Endodermal cell (in vitro differentiated cells): ENCODE measurements around the gene NKD2. TPM values are rescaled to one million over a fixed set of nuclear protein-coding genes. Genes with fewer than 3 reads are reported as not detected.
A peak's percentile ranks its signal among the peaks of the same experiment; 100 is the strongest.

Experiments used
- DNase-seq: peaks from one replicate; pipeline ENCODE4 v3.0.0-alpha.2; 2017
- H3K27ac ChIP-seq: 2 replicates; pipeline ENCODE4 v1.5.1; 2013; ENCODE audit warnings: mild to moderate bottlenecking, low read depth, low read length, moderate library complexity
- H3K27me3 ChIP-seq: 2 replicates; pipeline ENCODE4 v1.6.1; 2013; ENCODE audit warnings: mild to moderate bottlenecking, low read length, moderate library complexity; ENCODE audit not compliant: insufficient read depth, control insufficient read depth, poor library complexity, severe bottlenecking
- H3K36me3 ChIP-seq: 2 replicates; pipeline ENCODE4 v1.7.0; 2013; ENCODE audit warnings: mild to moderate bottlenecking, low read length, moderate library complexity; ENCODE audit not compliant: control insufficient read depth, insufficient read depth
- H3K4me1 ChIP-seq: one replicate; pipeline ENCODE4 v1.7.0; 2013; ENCODE audit warnings: low read length; ENCODE audit not compliant: control insufficient read depth, insufficient read depth
- H3K4me3 ChIP-seq: 2 replicates; pipeline ENCODE4 v1.5.1; 2013; ENCODE audit warnings: mild to moderate bottlenecking, low read length, moderate library complexity
- H3K9ac ChIP-seq: 2 replicates; pipeline ENCODE4 v1.6.1; 2013; ENCODE audit warnings: mild to moderate bottlenecking, low read length, moderate library complexity; ENCODE audit not compliant: poor library complexity, severe bottlenecking; ENCODE audit errors: extremely low read depth
- H3K9me3 ChIP-seq: 2 replicates; pipeline ENCODE4 v1.6.1; 2013; ENCODE audit warnings: mild to moderate bottlenecking, low read length, moderate library complexity; ENCODE audit not compliant: control insufficient read depth
- H3K27ac Mint-ChIP-seq: 2 replicates; pipeline ENCODE4 v1.8.0; 2020; ENCODE audit warnings: mixed read lengths
- H3K27me3 Mint-ChIP-seq: 2 replicates; pipeline ENCODE4 v1.8.0; 2021; ENCODE audit warnings: mild to moderate bottlenecking, mixed read lengths; ENCODE audit not compliant: insufficient read depth
- H3K36me3 Mint-ChIP-seq: 2 replicates; pipeline ENCODE4 v1.8.0; 2020; ENCODE audit warnings: low read depth, mixed read lengths
- H3K4me1 Mint-ChIP-seq: 2 replicates; pipeline ENCODE4 v1.8.0; 2020; ENCODE audit warnings: mixed read lengths
- H3K4me3 Mint-ChIP-seq: 2 replicates; pipeline ENCODE4 v1.8.0; 2020; ENCODE audit warnings: mild to moderate bottlenecking, moderate library complexity, mixed read lengths
- H3K9me3 Mint-ChIP-seq: 2 replicates; pipeline ENCODE4 v1.8.0; 2020; ENCODE audit warnings: mild to moderate bottlenecking, mixed read lengths
- WGBS, 2 experiments: methylation state at CpG; one replicate each; pipeline versions ENCODE4 v1.1.5 to v1.1.7; 2013; ENCODE audit warnings: missing lambda C conversion rate in 2 of 2, mixed read lengths in 1 of 2; ENCODE audit not compliant: insufficient coverage in 1 of 2, insufficient read length in 1 of 2; 5-methylcytosine and 5-hydroxymethylcytosine counted together
- total RNA-seq, 2 donors: library from RNA; stranded (reverse); fragmentation: NEBNext Ultra II Directional in 1 of 2; extraction: Animal tissue kit (Norgen Biotek cat#: 25700) in 1 of 2; gene quantifications; 2 replicates in 1 of 2; 3 replicates in 1 of 2; pipeline ENCODE4 v1.2.1, GENCODE V29; 2021
- TF ChIP-seq, protein P1 (sequence below): fragments of 200-600 bp; sonication (generic); conservative IDR thresholded peaks from 2 replicates; pipeline ENCODE4 v1.5.0; 2021; ENCODE audit warnings: antibody characterized with exemption, mild to moderate bottlenecking

The NKD2 gene
- total RNA-seq, 2 donors from 2014 or later = 11.2 to 13.9 TPM

DNA sequence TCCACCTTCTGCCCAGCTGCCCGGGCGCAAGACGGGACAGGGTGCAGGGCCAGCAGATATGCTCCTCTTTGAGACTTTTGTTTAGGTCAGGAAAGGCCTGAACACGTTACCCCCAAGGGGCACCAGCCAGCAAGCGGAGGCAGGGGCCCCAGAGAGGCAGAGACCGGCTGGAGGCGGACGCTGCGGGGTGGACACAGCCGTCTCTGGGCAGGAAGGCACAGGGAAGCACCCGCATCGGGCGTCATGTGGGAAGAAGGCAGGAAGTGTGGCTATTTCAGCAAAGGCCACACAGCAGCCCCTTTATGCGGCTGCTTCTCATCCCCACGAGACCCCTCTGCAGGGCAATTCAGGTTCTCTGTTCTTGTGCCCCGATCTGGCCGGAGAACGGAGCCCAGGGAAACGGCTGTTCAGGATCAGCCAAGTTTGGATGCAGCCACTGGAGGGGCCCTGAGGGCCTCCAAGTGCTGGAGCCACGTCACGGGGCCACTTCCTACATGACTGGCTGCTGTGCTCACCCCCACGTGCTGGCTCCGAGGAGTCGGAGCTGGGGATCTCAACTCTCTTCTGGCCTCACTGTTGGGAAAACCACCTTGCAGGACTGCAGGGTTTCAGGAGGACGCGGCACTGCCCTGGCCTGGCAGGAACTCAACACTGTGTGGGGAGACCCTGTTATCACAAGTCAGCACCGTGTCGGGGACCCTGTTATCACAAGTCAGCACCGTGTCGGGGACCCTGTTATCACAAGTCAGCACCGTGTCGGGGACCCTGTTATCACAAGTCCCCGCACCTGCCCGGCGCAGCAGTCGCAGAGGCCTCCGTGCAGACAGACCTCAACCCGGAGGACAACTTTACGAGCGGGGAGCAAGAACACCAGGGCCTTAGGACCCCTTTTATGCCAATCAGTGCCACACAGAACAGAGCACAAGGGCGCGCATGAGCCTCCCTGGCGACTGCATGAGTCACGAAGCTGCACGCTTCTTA is 58.8 kb downstream of the NKD2 start:
- no peaks in the 10 kb centered on the region for H3K9me3 Mint-ChIP-seq
- no peak overlapping the region for H3K27ac Mint-ChIP-seq
- WGBS, 2 experiments = 95 to 97% methylated on average over 36 to 45 of the region's 45 CpGs
- no peaks in the 10 kb centered on the region for H3K4me1 ChIP-seq
- H3K9me3 ChIP-seq = no peaks in the 10 kb centered on the region
- no peak overlapping the region for H3K4me3 ChIP-seq
- H3K4me1 Mint-ChIP-seq = no peaks in the 10 kb centered on the region
- H3K27me3 ChIP-seq = no peaks in the 10 kb centered on the region
- H3K9ac ChIP-seq = no peak overlapping the region
- H3K27me3 Mint-ChIP-seq = no peaks in the 10 kb centered on the region
- H3K36me3 ChIP-seq = no peaks in the 10 kb centered on the region
- no peak overlapping the region for H3K27ac ChIP-seq
- H3K36me3 Mint-ChIP-seq = peaks cover 16% of the 10 kb centered on the region
- TF ChIP-seq, protein P1, sequence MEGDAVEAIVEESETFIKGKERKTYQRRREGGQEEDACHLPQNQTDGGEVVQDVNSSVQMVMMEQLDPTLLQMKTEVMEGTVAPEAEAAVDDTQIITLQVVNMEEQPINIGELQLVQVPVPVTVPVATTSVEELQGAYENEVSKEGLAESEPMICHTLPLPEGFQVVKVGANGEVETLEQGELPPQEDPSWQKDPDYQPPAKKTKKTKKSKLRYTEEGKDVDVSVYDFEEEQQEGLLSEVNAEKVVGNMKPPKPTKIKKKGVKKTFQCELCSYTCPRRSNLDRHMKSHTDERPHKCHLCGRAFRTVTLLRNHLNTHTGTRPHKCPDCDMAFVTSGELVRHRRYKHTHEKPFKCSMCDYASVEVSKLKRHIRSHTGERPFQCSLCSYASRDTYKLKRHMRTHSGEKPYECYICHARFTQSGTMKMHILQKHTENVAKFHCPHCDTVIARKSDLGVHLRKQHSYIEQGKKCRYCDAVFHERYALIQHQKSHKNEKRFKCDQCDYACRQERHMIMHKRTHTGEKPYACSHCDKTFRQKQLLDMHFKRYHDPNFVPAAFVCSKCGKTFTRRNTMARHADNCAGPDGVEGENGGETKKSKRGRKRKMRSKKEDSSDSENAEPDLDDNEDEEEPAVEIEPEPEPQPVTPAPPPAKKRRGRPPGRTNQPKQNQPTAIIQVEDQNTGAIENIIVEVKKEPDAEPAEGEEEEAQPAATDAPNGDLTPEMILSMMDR = no peak
- no peak for DNase-seq
- H3K4me3 Mint-ChIP-seq = no peak overlapping the region

DNA sequence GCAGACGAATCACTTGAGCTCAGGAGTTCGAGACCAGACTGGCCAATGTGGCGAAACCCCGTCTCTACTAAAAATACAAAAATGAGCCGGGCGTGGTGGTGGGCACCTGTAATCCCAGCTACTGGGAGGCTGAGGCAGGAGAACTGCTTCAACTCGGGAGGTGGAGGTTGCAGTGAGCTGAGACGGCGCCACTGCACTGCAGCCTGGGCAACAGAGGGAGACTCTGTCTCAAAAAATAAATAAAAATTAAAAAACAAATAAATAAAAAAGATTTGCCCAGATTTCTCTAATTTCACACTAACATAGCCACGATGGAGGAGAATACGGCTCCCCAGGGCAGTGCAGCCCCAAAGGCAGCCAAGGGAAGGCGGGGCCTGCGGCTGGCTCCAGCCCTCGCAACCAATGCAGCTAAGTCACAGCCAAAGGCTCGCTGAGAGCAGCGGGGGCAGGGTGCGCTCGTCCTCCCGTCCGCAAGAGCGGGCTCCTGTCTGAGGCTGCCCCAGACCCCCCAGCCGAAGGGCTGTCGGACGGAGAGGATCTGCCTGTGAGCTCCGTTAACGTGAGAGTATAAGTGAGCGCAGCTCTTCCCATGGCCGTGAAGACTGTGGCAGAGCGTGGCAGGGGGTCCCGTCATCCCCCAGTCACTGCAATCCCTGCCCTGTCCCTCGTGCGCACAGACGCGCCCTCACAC is 59.7 kb downstream of the NKD2 start:
- no peaks in the 10 kb centered on the region for H3K4me1 ChIP-seq
- H3K9me3 ChIP-seq = no peaks in the 10 kb centered on the region
- H3K27ac ChIP-seq = peak overlapping the region; percentile 24
- no peaks in the 10 kb centered on the region for H3K27me3 Mint-ChIP-seq
- 91 to 96% methylated on average over 27 to 32 of the region's 34 CpGs for WGBS, 2 experiments
- H3K27me3 ChIP-seq = no peaks in the 10 kb centered on the region
- no peak overlapping the region for H3K9ac ChIP-seq
- H3K27ac Mint-ChIP-seq = no peak overlapping the region
- H3K9me3 Mint-ChIP-seq = no peaks in the 10 kb centered on the region
- no peak for DNase-seq
- peaks cover 16% of the 10 kb centered on the region for H3K36me3 Mint-ChIP-seq
- no peaks in the 10 kb centered on the region for H3K36me3 ChIP-seq
- no peak overlapping the region for H3K4me3 ChIP-seq
- H3K4me1 Mint-ChIP-seq = no peaks in the 10 kb centered on the region
- TF ChIP-seq, protein P1 = no peak
- no peak overlapping the region for H3K4me3 Mint-ChIP-seq

DNA sequence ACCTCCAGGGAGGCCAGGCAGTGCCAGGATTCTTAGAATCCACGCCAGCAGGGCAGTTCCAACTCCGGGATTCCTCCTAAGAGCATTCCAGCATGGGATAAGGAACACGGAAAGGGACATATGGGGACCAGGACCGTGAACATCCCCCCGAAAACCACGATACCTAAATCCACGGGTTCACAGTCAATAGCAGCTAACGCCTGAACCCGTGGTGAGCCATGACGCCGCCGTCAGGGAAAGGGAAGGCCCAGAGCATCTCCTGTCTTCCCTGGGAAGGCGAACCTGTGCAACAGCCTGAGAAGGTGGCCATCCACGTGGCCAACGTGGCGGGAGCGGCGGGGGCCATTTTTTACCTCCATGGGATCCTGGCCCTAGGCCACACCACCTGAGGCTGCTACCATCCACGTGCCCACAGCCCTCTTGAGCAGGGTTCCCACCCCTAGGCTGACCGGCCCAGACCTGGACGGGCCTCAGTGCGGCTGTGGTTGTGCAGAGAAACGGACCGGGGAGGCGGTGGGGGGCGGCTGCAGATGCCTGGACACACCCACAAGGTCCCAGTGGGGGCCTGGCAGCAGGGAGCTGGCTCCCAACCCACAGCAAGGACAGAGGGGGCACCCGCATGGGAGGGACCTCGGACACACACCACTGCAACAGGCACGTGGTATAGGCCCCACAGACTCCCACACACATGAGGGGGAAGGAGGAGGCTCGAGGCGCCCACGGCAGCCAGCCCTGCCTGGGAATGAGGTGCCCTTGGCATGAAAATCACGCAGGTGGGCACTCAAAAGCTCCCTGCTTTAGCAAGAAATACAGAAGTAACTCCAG is 60.5 kb downstream of the NKD2 start:
- Histone ChIP-seq H3K27ac (peak overlapping the region; percentile 24), H3K36me3 (no peaks in the 10 kb centered on the region), H3K4me3 (no peak overlapping the region), H3K9me3 (no peaks in the 10 kb centered on the region), H3K27me3 (no peaks in the 10 kb centered on the region), H3K9ac (no peak overlapping the region), H3K4me1 (no peaks in the 10 kb centered on the region)
- WGBS, 2 experiments = 93 to 96% methylated on average over 24 to 33 of the region's 33 CpGs
- Mint-ChIP-seq H3K27me3 (no peaks in the 10 kb centered on the region), H3K4me1 (no peaks in the 10 kb centered on the region), H3K9me3 (no peaks in the 10 kb centered on the region), H3K27ac (no peak overlapping the region), H3K36me3 (peaks cover 19% of the 10 kb centered on the region), H3K4me3 (no peak overlapping the region)
- DNase-seq = no peak
- TF ChIP-seq, protein P1 = no peak
